ENCODE results near the gene SLC16A10.

GRCh38 chr6:111175109-111175508, 87.8 kb downstream of the SLC16A10 start:
- TF ChIP-seq ZNF510 (CRISPR knock-in tag; IDR thresholded peaks at IDR 0.05; ENCODE audit: low read depth), result no peak
- TF ChIP-seq SP2 (CRISPR knock-in tag; IDR thresholded peaks at IDR 0.05), result no peak
- TF ChIP-seq CTCF (CRISPR knock-in tag; IDR thresholded peaks at IDR 0.05), result no peak
- TF ChIP-seq ATF3 (CRISPR knock-in tag; IDR thresholded peaks at IDR 0.05), result no peak
- no peak for TF ChIP-seq FOXK2 (IDR thresholded peaks at IDR 0.05)
- TF ChIP-seq ZNF776 (CRISPR knock-in tag; IDR thresholded peaks at IDR 0.05), result no peak
- TF ChIP-seq ZNF567 (CRISPR knock-in tag; IDR thresholded peaks at IDR 0.05; ENCODE audit: borderline replicate concordance), result no peak
